Pancreas (tissue), 10 donors: Measurements from ENCODE around the gene TGFB2. TPM values are rescaled to one million over a fixed set of nuclear protein-coding genes. Genes with fewer than 3 reads are reported as not detected.

ENCODE experiments used
- ATAC-seq, 4 donors: fragments of 200-7000 bp; cut with Tn5 transposase; one replicate each; pipeline versions ENCODE4 v1.8.0 to v1.9.1; 2020; ENCODE audit warnings: mild to moderate bottlenecking in 4 of 4, moderate library complexity in 4 of 4
- DNase-seq, 6 donors: peaks; one replicate each; pipeline ENCODE4 v3.0.0-alpha.2; 2020
- FAIRE-seq: peaks from 2 replicates; lab custom pipeline; 2012; peaks lifted over from hg19 to GRCh38; lab: Jason Lieb, UNC
- H3K27ac ChIP-seq, 4 donors: fragments of 200-600 bp; sonication (generic); 1 replicate in 3 of 4; 2 replicates in 1 of 4; pipeline versions ENCODE4 v1.5.0 to v1.8.0; 2020
- H3K27me3 ChIP-seq, 4 donors: fragments of 200-600 bp; one replicate each; pipeline ENCODE4 v1.8.0; 2021
- H3K36me3 ChIP-seq, 3 donors: fragments of 200-600 bp; sonication (generic) in 1 of 3; one replicate each; pipeline versions ENCODE4 v1.5.0 to v1.8.0; 2020 to 2021
- H3K4me1 ChIP-seq, 3 donors: fragments of 200-600 bp; one replicate each; pipeline ENCODE4 v1.8.0; 2021
- H3K4me3 ChIP-seq, 4 donors: fragments of 200-600 bp; sonication (generic) in 2 of 4; one replicate each; pipeline versions ENCODE4 v1.5.0 to v1.8.0; 2020 to 2021
- H3K9me3 ChIP-seq, 4 donors: fragments of 200-600 bp; one replicate each; pipeline ENCODE4 v1.8.0; 2021
- CTCF ChIP-seq, 4 donors: fragments of 200-600 bp; sonication (generic) in 3 of 4; IDR thresholded peaks; one replicate each; pipeline versions ENCODE4 v1.5.0 to v1.8.0; 2021; ENCODE audit warnings: antibody characterized with exemption in 4 of 4
- WGBS, 2 donors: extraction: QIAGEN DNeasy Blood & Tissue Kit; methylation state at CpG; one replicate each; pipeline ENCODE4 v1.1.7; 2013; 5-methylcytosine and 5-hydroxymethylcytosine counted together
- intact Hi-C, 3 donors: fragments of 100-400 bp; cut with DNase I; formaldehyde crosslinking; loops; one replicate each; pipeline versions ENCODE4 v1.11.1 to v1.14.2; 2022
- polyA plus RNA-seq, 2 donors: library from polyadenylated mRNA; stranded (reverse); fragments of 200-250 nt; gene quantifications; one replicate each; pipeline ENCODE4 v1.2.3, GENCODE V29; 2013
- total RNA-seq, 6 donors: library from RNA; stranded (reverse); fragmentation: NEBNext Ultra II Directional in 4 of 6; extraction: Animal tissue kit (Norgen Biotek cat#: 25700) in 4 of 6; gene quantifications; one replicate each; pipeline versions ENCODE4 v1.2.1 to v1.2.4, GENCODE V29; 2021 to 2023
- donor health status: healthy with polysubstance abuse.
- donor health status: DM: no; HTN: no; CAD: no; lungs with moderate emphysema.
- donor health status: DM: no; HTN: no; CAD: no.
- donor health status: control.
- donor health status: control.
- donor health status: Bipolar disorder and iron deficiency.
- donor health status: DM: yes; HTN: yes; CAD: no.
- donor health status: DM: no; HTN: no; CAD: no.
- donor health status: DM: no; HTN: no; CAD: no.
- donor health status: DM: yes; HTN: yes; CAD: no.

Gene TGFB2
- total and polyA plus RNA-seq, 8 donors = 1.6 to 20.3 (median 2.9) TPM

- TF ChIP-seq CTCF (IDR thresholded peaks at IDR 0.05) = no peak
- FAIRE-seq (no peak), DNase-seq (no peak), ATAC-seq (no peak)
- Histone ChIP-seq H3K27ac (no peak overlapping the region), H3K36me3 (no peaks in the 10 kb centered on the region), H3K4me3 (no peak overlapping the region), H3K27me3 (no peaks in the 10 kb centered on the region), H3K9me3 (no peaks in the 10 kb centered on the region), H3K4me1 (no peaks in the 10 kb centered on the region)
- WGBS, 2 donors = 62 to 69% methylated on average over 6 of the region's 6 CpGs
- intact Hi-C loops = no loop called here
These were observed 69.1 kb downstream of the TGFB2 start for GRCh38 chr1:218414060-218414728.

GRCh38 chr1:218415726-218416125, 70.6 kb downstream of the TGFB2 start:
- WGBS, 2 donors = 97 to 100% methylated on average over 1 of the region's 1 CpG
- ATAC-seq (no peak), FAIRE-seq (no peak), DNase-seq (no peak)
- Histone ChIP-seq H3K27ac (no peak overlapping the region), H3K4me1 (no peaks in the 10 kb centered on the region), H3K9me3 (no peaks in the 10 kb centered on the region), H3K27me3 (no peaks in the 10 kb centered on the region), H3K36me3 (no peaks in the 10 kb centered on the region), H3K4me3 (no peak overlapping the region)
- TF ChIP-seq CTCF (IDR thresholded peaks at IDR 0.05) = no peak
- intact Hi-C loops = no loop called here

- Histone ChIP-seq H3K36me3 (no peaks in the 10 kb centered on the region), H3K4me3 (no peak overlapping the region), H3K4me1 (no peaks in the 10 kb centered on the region), H3K27me3 (no peaks in the 10 kb centered on the region), H3K9me3 (no peaks in the 10 kb centered on the region), H3K27ac (no peak overlapping the region)
- DNase-seq = no peak
- intact Hi-C loops = no loop called here
- no peak for FAIRE-seq
- ATAC-seq = no peak
- no peak for TF ChIP-seq CTCF (IDR thresholded peaks at IDR 0.05)
These were observed 76.4 kb downstream of the TGFB2 start for GRCh38 chr1:218421531-218421930.

- H3K27ac ChIP-seq = no peak overlapping the region
- peaks cover 0 to 4% (median 0%) of the 10 kb centered on the region in 3 donors for H3K4me1 ChIP-seq
- H3K27me3 ChIP-seq = no peaks in the 10 kb centered on the region
- H3K36me3 ChIP-seq = no peaks in the 10 kb centered on the region
- FAIRE-seq (no peak), DNase-seq (no peak), ATAC-seq (no peak)
- no peaks in the 10 kb centered on the region for H3K9me3 ChIP-seq
- H3K4me3 ChIP-seq = no peak overlapping the region
- TF ChIP-seq CTCF (IDR thresholded peaks at IDR 0.05) = no peak
- intact Hi-C loops = no loop called here
These were observed 79.4 kb downstream of the TGFB2 start for GRCh38 chr1:218424502-218424901.

GRCh38 chr1:218425647-218426342, 80.7 kb downstream of the TGFB2 start:
- no peak for TF ChIP-seq CTCF (IDR thresholded peaks at IDR 0.05)
- Histone ChIP-seq H3K27ac (peak overlapping the region in 2 of 4 donors; percentile 12 to 24), H3K27me3 (no peaks in the 10 kb centered on the region), H3K9me3 (no peaks in the 10 kb centered on the region), H3K36me3 (no peaks in the 10 kb centered on the region), H3K4me3 (no peak overlapping the region), H3K4me1 (peaks cover 0 to 4% (median 0%) of the 10 kb centered on the region in 3 donors)
- no peak for DNase-seq
- ATAC-seq = peak in 2 of 4 donors; percentile 37 to 38
- no peak for FAIRE-seq
- 45 to 49% methylated on average over 5 of the region's 5 CpGs for WGBS, 2 donors
- intact Hi-C loops = no loop called here
